Lower leg skin (tissue), 4 donors: ENCODE results near the gene RNU1-2. TPM values are rescaled to one million over a fixed set of nuclear protein-coding genes. Genes with fewer than 3 reads are reported as not detected.
"Not testable (repeated sequence)": the region's sequence is repeated elsewhere in the genome, so short reads cannot be mapped to it uniquely, and the experiment has no call there.

ENCODE experiments used
- DNase-seq, 2 donors: peaks; one replicate each; pipeline ENCODE4 v3.0.0-alpha.2; 2019; ENCODE audit warnings: low spot score in 2 of 2
- H3K4me3 ChIP-seq: fragments of 200-600 bp; sonication (generic); 2 replicates; pipeline ENCODE4 v1.5.1; 2017; ENCODE audit warnings: mild to moderate bottlenecking, low read depth; ENCODE audit not compliant: poor library complexity, severe bottlenecking
- POLR2A ChIP-seq, 2 donors: fragments of 450-650 bp; IDR thresholded peaks; one replicate each; pipeline ENCODE4 v1.6.1; 2016 to 2017; ENCODE audit warnings: antibody characterized with exemption in 2 of 2, mild to moderate bottlenecking in 1 of 2, moderate library complexity in 1 of 2
- whole genome bisulfite sequencing, 2 donors: methylation state at CpG; one replicate each; pipeline ENCODE4 v1.1.5; 2018; 5-methylcytosine and 5-hydroxymethylcytosine counted together
- intact Hi-C: fragments of 100-400 bp; cut with DNase I; formaldehyde crosslinking; loops from one replicate; pipeline ENCODE4 v1.15.0; 2023; ENCODE audit warnings: low total_unique reads
- total RNA-seq, 4 donors: library from RNA; depleted of rRNA; stranded (reverse); fragments of >200 nt; gene quantifications; one replicate each; pipeline ENCODE4 v1.1.0, GENCODE V29; 2016
- TF ChIP-seq, protein P1 (sequence below), 3 donors: fragments of 450-650 bp; IDR thresholded peaks; one replicate each; pipeline ENCODE4 v1.5.1; 2016; ENCODE audit warnings: antibody characterized with exemption in 3 of 3, mild to moderate bottlenecking in 3 of 3, moderate library complexity in 2 of 3

Gene RNU1-2
- total RNA-seq, 4 donors from 2014 or later, result under 0.01 TPM; not detected in 1

GRCh38 chr1:16874968-16875765, 20.6 kb upstream of the RNU1-2 start:
- H3K4me3 ChIP-seq, intact Hi-C loops, DNase-seq: not testable (repeated sequence)
- 32 to 37% methylated on average over 28 to 31 of the region's 35 CpGs for WGBS, 2 donors

DNA sequence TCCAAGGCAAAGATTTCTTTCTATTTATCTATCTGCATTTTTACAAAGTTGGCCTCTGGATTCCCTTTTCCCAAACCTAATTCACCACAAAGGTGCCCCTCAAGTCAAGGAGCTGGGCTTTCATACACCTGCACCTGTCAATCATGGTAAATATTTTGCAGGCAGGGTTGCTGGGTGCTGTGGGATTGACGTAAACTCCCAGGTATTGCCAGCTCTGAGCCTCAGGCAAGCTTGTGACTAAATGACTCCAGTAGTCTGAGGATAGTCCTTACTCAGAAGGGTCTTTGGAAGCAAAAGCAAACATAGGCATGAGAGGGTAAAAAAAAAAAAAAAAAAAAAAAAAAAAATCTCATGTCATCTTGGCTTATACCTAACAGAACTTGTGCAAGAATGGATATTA, 14.0 kb upstream of the RNU1-2 start:
- intact Hi-C loops, H3K4me3 ChIP-seq, DNase-seq: not testable (repeated sequence)
- WGBS, 2 donors, result 47 to 52% methylated on average over 1 of the region's 1 CpG

- no peak overlapping the region for H3K4me3 ChIP-seq
- 76 to 85% methylated on average over 4 of the region's 4 CpGs for WGBS, 2 donors
- TF ChIP-seq POLR2A (IDR thresholded peaks at IDR 0.05), result no peak
- TF ChIP-seq, protein P1, sequence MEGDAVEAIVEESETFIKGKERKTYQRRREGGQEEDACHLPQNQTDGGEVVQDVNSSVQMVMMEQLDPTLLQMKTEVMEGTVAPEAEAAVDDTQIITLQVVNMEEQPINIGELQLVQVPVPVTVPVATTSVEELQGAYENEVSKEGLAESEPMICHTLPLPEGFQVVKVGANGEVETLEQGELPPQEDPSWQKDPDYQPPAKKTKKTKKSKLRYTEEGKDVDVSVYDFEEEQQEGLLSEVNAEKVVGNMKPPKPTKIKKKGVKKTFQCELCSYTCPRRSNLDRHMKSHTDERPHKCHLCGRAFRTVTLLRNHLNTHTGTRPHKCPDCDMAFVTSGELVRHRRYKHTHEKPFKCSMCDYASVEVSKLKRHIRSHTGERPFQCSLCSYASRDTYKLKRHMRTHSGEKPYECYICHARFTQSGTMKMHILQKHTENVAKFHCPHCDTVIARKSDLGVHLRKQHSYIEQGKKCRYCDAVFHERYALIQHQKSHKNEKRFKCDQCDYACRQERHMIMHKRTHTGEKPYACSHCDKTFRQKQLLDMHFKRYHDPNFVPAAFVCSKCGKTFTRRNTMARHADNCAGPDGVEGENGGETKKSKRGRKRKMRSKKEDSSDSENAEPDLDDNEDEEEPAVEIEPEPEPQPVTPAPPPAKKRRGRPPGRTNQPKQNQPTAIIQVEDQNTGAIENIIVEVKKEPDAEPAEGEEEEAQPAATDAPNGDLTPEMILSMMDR (IDR thresholded peaks at IDR 0.05), result no peak
- intact Hi-C loops, result no loop called here
- no peak for DNase-seq
These were observed 12.8 kb upstream of the RNU1-2 start for GRCh38 chr1:16882986-16883385.

DNA sequence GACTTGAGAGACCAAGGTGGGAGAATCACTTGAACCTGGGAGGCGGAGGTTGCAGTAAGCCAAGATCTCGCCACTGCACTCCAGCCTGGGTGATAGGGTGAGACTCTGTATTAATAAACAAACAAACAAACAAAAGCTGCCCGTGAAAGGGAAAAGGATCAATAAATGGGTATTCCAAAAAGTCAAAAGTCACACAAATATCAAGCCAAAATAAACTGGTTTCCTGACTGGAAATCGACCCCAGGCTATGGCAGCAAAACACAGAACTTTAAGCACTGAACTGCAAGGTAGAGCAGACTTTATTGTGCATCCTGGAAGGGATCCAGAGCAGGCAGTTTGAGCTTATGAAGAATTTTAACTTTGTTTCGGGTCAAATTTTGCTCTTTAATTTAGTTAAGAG, 11.3 kb upstream of the RNU1-2 start:
- intact Hi-C loops, H3K4me3 ChIP-seq, DNase-seq: not testable (repeated sequence)
- WGBS, 2 donors, result 77 to 80% methylated on average over 5 of the region's 5 CpGs

DNA sequence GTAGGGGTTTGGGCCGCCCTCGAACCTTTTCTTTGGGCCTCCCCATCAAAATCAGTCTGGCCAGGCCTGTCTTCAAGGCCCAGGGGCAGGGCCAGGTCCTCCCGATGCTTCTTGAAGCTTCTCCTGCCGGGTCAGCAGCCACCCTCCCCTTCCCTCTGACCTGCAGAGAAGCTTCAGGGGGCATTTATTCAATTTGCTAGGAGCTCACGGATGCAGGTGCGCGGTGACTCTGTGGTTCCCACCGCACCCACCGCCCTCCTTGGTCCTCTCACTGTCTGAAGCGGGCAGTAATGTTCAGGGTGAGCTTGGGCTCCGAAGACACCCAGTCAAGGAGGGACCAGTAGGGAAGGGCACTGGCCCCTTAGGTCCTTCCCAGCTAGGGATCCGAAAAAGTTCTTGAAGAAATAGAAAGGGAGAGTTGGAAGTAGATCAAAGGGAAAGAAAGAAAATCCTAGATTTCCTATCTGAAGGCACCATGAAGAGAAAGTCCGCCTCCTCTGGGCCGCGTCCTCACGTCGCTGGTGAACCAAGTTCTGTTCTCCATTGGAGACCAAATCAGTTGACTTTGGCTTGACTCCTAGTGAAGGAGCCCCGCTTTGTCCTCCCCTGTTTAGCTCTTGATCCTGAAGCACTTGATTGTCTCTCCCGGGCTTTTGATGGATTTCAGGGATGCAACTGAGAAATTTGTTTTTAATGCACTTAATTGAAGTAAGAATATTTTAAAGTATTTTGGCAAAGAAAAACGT, 8.7 kb upstream of the RNU1-2 start:
- TF ChIP-seq, protein P1 (IDR thresholded peaks at IDR 0.05), result no peak
- TF ChIP-seq POLR2A (IDR thresholded peaks at IDR 0.05), result no peak
- DNase-seq, result no peak
- H3K4me3 ChIP-seq, result no peak overlapping the region
- 88 to 94% methylated on average over 20 of the region's 20 CpGs for WGBS, 2 donors
- intact Hi-C loops, result no loop called here

DNA sequence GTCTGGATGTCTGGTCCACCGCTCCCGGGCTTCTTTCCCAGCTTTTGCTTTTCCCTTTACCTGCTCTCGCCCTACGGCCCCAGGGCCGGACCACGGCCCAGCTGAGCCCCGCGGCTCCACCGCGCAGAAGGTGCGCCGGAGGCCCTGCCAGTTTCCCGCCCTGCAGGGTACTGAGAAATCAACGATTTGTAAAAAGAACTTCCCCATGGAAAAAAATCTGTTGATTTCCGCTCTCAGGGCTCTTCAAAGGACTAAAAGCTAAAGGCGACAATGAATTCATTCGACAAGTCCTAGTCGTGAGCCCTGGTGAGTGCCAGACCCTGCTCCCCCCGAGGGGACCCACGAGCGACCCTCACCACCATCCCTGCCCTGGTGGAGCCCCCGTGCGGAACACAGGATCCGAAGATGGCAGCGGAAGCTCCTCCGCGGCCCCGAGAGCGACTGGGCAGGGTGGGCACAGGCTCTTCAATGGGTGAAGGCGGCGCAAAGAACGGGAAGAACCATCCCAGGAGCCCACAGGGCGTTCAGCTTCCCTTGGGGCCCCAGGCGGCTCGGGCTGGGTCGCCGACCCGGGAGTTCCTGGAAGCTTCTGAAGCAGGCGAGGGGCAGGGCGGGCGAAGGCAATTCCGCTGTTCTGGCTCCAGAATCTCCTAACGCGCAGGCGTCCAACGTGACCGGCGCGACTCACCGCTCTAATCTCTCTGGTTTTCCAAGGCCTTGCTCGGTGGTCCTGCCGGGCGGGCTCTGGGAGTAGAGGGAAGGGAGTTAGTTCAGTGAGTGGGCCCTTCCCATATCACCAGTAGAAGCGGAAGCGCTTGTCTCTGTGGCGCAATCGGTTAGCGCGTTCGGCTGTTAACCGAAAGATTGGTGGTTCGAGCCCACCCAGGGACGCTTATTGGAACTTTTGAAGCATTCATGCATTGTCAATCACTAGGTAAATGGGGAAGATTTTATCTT, 6.6 kb upstream of the RNU1-2 start:
- H3K4me3 ChIP-seq, result peak overlapping the region; percentile 56
- WGBS, 2 donors, result 5 to 7% methylated on average over 62 of the region's 63 CpGs
- TF ChIP-seq, protein P1 (IDR thresholded peaks at IDR 0.05), result no peak
- TF ChIP-seq POLR2A (IDR thresholded peaks at IDR 0.05), result no peak
- DNase-seq, result peak; percentile 77 to 95
- intact Hi-C loops, result no loop called here

DNA sequence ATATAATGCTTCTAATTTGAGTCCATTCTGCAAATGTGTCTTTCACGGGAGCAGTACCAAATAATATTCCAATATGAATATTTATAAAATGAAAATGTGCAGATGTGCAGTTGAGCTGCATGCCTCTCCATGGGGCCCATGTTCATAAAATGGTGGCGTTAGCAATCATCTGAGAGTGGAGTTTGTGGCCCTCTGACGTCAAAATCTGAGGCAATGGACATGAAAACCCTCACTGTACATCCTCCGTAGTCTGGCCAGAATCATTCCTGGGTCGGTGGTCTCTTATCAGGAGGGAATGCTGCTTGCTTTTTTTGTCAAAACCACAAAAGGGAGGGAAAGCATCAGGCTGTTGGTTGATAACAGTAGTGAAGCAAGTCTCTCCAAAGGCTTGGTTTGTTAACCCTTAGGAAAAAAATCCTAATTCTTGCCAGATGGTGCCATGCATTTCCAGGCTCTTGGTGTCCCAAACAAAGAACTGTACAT, 5.2 kb upstream of the RNU1-2 start:
- H3K4me3 ChIP-seq, intact Hi-C loops, DNase-seq: not testable (repeated sequence)
- WGBS, 2 donors, result 80% methylated on average over 5 of the region's 5 CpGs

GRCh38 chr1:16891057-16891456, 4.7 kb upstream of the RNU1-2 start:
- 50 to 56% methylated on average over 4 of the region's 4 CpGs for WGBS, 2 donors
- intact Hi-C loops, H3K4me3 ChIP-seq, DNase-seq: not testable (repeated sequence)

DNA sequence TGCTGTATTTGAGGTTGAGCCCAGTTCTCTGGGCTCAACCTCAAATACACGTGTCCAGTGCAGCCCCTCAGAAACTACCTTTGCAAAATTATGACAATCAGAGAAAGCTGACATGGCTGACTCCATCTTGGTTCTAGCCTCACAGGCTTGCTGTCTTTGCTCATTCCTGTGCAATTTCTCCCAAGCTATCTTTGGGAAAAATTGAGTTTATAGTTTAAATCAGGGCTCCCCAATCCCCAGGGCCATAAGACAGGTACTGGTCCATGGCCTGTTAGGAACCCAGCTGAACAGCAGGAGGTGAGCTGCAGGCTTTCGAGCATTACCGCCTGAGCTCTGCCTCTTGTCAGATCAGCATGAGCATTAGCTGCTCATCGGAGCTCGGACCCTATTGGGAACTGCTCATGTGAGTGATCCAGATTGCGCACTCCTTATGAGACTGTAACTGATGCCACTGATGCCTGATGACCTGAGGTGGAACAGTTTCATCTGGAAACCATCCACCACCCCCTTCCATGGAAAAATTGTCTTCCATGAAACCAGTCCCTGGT, 2.7 kb upstream of the RNU1-2 start:
- H3K4me3 ChIP-seq, intact Hi-C loops, DNase-seq: not testable (repeated sequence)
- 61 to 71% methylated on average over 2 to 6 of the region's 6 CpGs for WGBS, 2 donors

DNA sequence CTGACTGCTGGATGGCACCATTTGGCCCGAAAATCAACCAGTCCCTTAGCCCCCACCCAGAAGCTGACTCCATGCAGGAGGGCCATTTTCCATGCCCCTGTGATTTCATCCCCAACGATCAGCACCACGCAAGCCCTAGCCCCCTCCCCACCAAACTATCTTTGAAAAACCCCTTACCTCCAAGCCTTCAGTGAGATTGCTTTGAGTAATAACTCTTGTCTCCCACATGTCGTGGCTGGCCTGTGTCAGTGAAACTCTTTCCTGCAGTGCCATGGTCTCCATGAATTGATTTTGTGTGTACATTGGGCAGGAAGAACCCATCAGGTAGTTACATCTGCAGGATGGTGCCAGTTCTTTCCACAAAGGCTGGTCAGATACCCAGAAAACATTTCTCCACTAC, 2.0 kb upstream of the RNU1-2 start:
- H3K4me3 ChIP-seq, DNase-seq, intact Hi-C loops: not testable (repeated sequence)
- WGBS, 2 donors, result 67 to 77% methylated on average over 4 of the region's 4 CpGs
